ENCODE data around the gene RADIL.
A peak's percentile ranks its signal among the peaks of the same experiment; 100 is the strongest.

RADIL gene

GRCh38 chr7:4831723-4832495 is 51.6 kb downstream of the RADIL start:
- no peak for DNase-seq

- DNase-seq, result peak; percentile 13
These were observed 53.3 kb downstream of the RADIL start for GRCh38 chr7:4830176-4830575.

GRCh38 chr7:4828720-4829383 is 54.7 kb downstream of the RADIL start:
- DNase-seq, result no peak

- no peak for DNase-seq
These were observed 58.4 kb downstream of the RADIL start for GRCh38 chr7:4825081-4825480.

GRCh38 chr7:4824120-4824775 is 59.3 kb downstream of the RADIL start:
- no peak for DNase-seq

GRCh38 chr7:4823441-4824119 is 59.9 kb downstream of the RADIL start:
- no peak for DNase-seq

GRCh38 chr7:4822677-4823076 is 60.8 kb downstream of the RADIL start:
- DNase-seq, result no peak

GRCh38 chr7:4820967-4821471 is 62.5 kb downstream of the RADIL start:
- DNase-seq, result no peak

GRCh38 chr7:4820405-4820966 is 63.0 kb downstream of the RADIL start:
- no peak for DNase-seq

- no peak for DNase-seq
These were observed 63.7 kb downstream of the RADIL start for GRCh38 chr7:4819560-4820404.

GRCh38 chr7:4818000-4818794 is 65.3 kb downstream of the RADIL start:
- DNase-seq, result no peak

GRCh38 chr7:4817178-4817901 is 66.2 kb downstream of the RADIL start:
- DNase-seq, result no peak

GRCh38 chr7:4816419-4817080 is 67.0 kb downstream of the RADIL start:
- DNase-seq, result no peak

- DNase-seq, result no peak
These were observed 67.7 kb downstream of the RADIL start for GRCh38 chr7:4815609-4816418.

- DNase-seq, result no peak
These were observed 68.4 kb downstream of the RADIL start for GRCh38 chr7:4815121-4815520.

- no peak for DNase-seq
These were observed 69.1 kb downstream of the RADIL start for GRCh38 chr7:4814433-4814832.

GRCh38 chr7:4809666-4810065 is 73.8 kb downstream of the RADIL start:
- DNase-seq, result no peak

GRCh38 chr7:4809091-4809591 is 74.4 kb downstream of the RADIL start:
- no peak for DNase-seq

- no peak for DNase-seq
These were observed 75.0 kb downstream of the RADIL start for GRCh38 chr7:4808565-4808964.

Data from T-helper 9 cell (primary cell).